Activated T-cell treated with anti-CD3 and anti-CD28 coated beads, Interleukin-2, amount 50 U/mL, for 24 hours (primary cell): Measurements from ENCODE around the gene SBNO1.
A peak's percentile ranks its signal among the peaks of the same experiment; 100 is the strongest.
"Not testable (repeated sequence)": the region's sequence is repeated elsewhere in the genome, so short reads cannot be mapped to it uniquely, and the experiment has no call there.

Source experiments
- DNase-seq: peaks from one replicate; pipeline ENCODE4 v3.0.0-alpha.2; 2020
- H3K27ac Mint-ChIP-seq: 2 replicates; pipeline ENCODE4 v1.8.0; 2020; ENCODE audit warnings: mild to moderate bottlenecking, mixed read lengths
- H3K27me3 Mint-ChIP-seq: 2 replicates; pipeline ENCODE4 v1.8.0; 2020; ENCODE audit warnings: mixed read lengths
- H3K36me3 Mint-ChIP-seq: 2 replicates; pipeline ENCODE4 v1.8.0; 2020; ENCODE audit warnings: low read depth, mixed read lengths
- H3K4me1 Mint-ChIP-seq: 2 replicates; pipeline ENCODE4 v1.8.0; 2020; ENCODE audit warnings: low read depth, mixed read lengths
- H3K4me3 Mint-ChIP-seq: 2 replicates; pipeline ENCODE4 v1.8.0; 2020; ENCODE audit warnings: mild to moderate bottlenecking, moderate library complexity, mixed read lengths
- H3K9me3 Mint-ChIP-seq: 2 replicates; pipeline ENCODE4 v1.8.0; 2020; ENCODE audit warnings: mixed read lengths

Gene SBNO1

DNA sequence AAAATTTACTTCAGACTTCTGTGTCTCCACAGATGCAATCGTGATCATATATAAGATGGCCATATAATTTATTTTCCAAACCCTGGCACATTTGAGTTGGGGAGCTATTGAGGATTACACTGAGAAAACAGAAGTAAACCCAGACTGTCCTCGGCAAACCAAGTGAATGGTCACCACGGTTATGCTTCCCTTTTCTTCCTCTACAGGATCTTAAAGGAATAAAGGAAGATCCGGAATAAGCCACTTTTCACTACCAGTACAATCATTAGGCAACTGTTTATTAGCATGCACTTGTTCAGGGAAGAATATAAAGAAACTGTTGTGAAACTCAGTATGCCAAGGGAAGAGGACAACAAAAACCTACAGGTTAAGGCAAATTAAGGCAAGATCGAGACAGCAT is 27.6 kb downstream of the SBNO1 start:
- H3K4me1 Mint-ChIP-seq: peaks cover 15% of the 10 kb centered on the region
- H3K4me3 Mint-ChIP-seq: no peak overlapping the region
- no peaks in the 10 kb centered on the region for H3K9me3 Mint-ChIP-seq
- DNase-seq: no peak
- H3K27ac Mint-ChIP-seq: peak overlapping the region; percentile 42
- H3K27me3 Mint-ChIP-seq: no peaks in the 10 kb centered on the region
- H3K36me3 Mint-ChIP-seq: peaks cover 79% of the 10 kb centered on the region

DNA sequence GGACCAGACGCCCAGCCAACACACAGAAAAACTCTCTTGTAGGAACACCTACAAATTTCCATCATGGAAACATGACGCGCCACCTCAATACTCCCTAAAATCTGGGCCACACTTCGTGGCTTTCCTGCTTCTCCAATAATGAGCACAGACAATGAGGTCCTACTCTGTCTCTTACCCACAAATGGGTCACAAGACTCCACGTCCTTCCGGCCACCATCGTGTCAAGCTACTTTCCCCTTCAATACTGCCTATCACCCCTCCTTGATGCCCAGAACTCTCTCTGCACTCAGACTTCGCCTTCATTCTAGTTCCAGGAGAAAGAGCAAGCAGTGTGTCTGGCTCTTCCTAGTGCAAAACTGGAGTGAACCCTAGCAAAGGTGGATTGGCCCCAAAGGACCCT is 28.1 kb downstream of the SBNO1 start:
- no peak for DNase-seq
- no peak overlapping the region for H3K4me3 Mint-ChIP-seq
- H3K36me3 Mint-ChIP-seq: peaks cover 84% of the 10 kb centered on the region

DNA sequence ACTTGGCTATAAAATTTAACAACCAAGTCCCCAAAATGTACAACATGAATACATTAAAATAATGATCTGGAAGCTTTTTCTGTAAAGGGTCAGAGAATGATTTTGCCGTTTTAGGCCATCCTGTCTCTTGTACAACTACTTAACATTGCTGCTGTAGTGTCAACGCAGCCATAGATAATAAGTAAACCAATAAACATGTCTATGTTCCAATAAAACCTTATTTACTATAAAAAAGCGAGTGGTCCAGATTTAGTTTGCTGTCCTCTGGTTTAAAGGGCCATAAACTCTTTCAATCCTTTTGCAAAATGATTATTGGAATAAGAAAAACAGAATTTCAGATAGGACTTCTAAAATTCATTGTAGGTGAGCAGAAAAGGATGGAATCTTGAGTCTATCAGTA is 29.2 kb downstream of the SBNO1 start:
- Mint-ChIP-seq H3K4me1 (peaks cover 11% of the 10 kb centered on the region), H3K36me3 (peaks cover 87% of the 10 kb centered on the region)
- no peak for DNase-seq

More for the DNA sequence above, 28.1 kb downstream of the SBNO1 start:
- H3K9me3 Mint-ChIP-seq: no peaks in the 10 kb centered on the region
- H3K4me1 Mint-ChIP-seq: peaks cover 15% of the 10 kb centered on the region
- no peaks in the 10 kb centered on the region for H3K27me3 Mint-ChIP-seq
- H3K27ac Mint-ChIP-seq: peak overlapping the region; percentile 42

DNA sequence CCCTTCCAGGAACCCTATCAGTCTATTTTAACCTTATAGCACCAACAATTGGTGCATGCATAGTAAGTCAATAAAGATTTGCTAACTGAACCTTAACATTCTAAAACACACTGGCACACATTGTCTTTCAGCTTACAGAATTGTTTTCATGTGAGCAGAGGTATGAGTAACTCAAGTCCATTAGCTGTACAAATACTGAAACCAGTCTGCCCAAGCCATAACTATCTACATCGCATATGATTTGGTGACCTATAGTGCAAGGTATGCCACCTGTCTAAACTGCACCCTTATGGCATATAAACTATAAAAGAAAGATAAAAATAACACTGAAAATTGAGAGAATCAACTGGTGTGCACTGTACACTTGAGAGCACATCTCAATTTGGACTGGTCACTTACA is 34.8 kb downstream of the SBNO1 start:
- H3K36me3 Mint-ChIP-seq: peaks cover 89% of the 10 kb centered on the region
- peak overlapping the region; percentile 26 for H3K27ac Mint-ChIP-seq
- no peaks in the 10 kb centered on the region for H3K9me3 Mint-ChIP-seq

More for the DNA sequence above, 29.2 kb downstream of the SBNO1 start:
- Mint-ChIP-seq H3K4me3 (no peak overlapping the region), H3K9me3 (no peaks in the 10 kb centered on the region), H3K27me3 (no peaks in the 10 kb centered on the region), H3K27ac (no peak overlapping the region)

DNA sequence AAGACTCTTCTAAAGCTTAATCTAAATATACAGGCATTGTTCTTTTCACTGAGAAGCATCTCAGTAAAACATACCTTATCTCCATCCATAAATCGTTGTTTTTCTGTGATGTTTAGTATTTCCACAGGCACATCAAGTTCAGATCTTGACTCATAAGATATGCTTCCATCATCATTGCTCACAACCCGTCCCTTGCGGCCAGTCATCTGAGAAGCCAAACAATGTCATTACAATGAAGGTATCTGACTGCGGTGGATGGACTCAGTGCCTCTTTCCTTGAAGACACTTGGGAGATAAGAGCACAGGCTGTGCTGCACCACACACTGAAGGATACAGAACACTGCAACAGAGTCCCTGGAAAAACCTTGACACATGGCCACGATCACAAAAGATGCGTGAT is 44.8 kb downstream of the SBNO1 start:
- Mint-ChIP-seq H3K27me3 (no peaks in the 10 kb centered on the region), H3K4me3 (no peak overlapping the region), H3K36me3 (peaks cover 94% of the 10 kb centered on the region), H3K27ac (no peak overlapping the region), H3K4me1 (no peaks in the 10 kb centered on the region), H3K9me3 (no peaks in the 10 kb centered on the region)
- DNase-seq: no peak

More for the DNA sequence above, 34.8 kb downstream of the SBNO1 start:
- Mint-ChIP-seq H3K4me3 (no peak overlapping the region), H3K27me3 (no peaks in the 10 kb centered on the region), H3K4me1 (no peaks in the 10 kb centered on the region)
- DNase-seq: no peak

DNA sequence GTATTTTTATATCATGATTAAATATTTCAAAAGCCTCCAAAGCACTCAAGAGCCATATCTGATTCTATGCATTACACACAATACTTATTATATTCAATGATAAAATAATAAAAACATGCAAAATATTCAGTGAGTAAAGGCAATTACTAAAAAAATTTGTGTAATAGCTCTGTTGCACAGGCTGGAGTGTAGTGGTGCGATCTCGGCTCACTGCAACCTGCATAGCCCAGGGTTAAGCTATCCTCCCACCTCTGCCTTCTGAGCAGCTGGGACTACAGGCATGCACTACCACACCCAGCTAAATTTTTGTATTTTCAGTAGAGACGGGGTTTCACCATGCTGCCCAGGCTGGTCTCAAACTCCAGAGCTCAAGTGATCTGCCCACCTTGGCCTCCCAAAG is 45.4 kb downstream of the SBNO1 start:
- H3K9me3 Mint-ChIP-seq: no peaks in the 10 kb centered on the region
- no peak overlapping the region for H3K27ac Mint-ChIP-seq
- H3K27me3 Mint-ChIP-seq: no peaks in the 10 kb centered on the region
- DNase-seq: no peak
- no peaks in the 10 kb centered on the region for H3K4me1 Mint-ChIP-seq
- no peak overlapping the region for H3K4me3 Mint-ChIP-seq
- peaks cover 93% of the 10 kb centered on the region for H3K36me3 Mint-ChIP-seq

DNA sequence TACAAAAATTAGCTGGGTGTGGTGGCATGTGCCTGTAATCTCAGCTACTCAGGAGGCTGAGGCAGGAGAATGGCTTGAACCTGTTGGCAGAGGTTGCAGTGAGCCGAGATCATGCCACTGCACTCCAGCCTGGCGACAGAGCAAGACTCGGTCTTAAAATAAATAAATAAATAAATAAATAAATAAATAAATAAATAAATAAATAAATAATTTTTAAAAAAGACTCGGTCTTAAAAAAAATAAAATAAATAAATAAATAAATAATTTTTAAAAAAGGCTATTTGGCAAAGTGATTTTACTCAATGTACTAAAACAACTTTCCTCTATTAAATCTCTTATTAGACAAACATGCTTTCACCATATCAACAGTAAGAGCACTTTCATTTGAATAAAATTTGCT is 51.6 kb downstream of the SBNO1 start:
- H3K4me3 Mint-ChIP-seq, H3K27me3 Mint-ChIP-seq: not testable (repeated sequence)
- H3K36me3 Mint-ChIP-seq: peaks cover 91% of the 10 kb centered on the region

DNA sequence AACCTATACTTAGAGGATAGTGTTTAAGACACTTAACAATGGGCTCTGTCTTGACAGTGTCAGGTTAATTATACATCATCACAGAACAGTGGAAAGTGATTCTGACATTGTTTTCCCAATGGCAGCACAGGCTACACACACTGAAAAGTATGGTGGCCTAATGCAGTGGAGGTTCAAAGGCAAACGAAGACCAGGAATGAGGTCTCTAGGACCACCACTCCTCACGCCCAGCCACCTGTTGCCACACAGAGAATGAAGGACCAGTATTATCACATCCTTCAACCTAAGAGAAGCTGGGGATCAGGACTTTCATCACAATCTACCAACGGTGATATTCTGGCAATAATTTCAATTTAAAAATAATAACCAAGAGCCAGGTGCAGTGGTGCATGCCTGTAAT is 58.4 kb downstream of the SBNO1 start:
- Mint-ChIP-seq H3K4me1 (no peaks in the 10 kb centered on the region), H3K4me3 (no peak overlapping the region), H3K27ac (no peak overlapping the region), H3K9me3 (no peaks in the 10 kb centered on the region), H3K36me3 (peaks cover 94% of the 10 kb centered on the region), H3K27me3 (no peaks in the 10 kb centered on the region)
- no peak for DNase-seq

More for the DNA sequence above, 51.6 kb downstream of the SBNO1 start:
- not testable (repeated sequence) for DNase-seq, H3K9me3 Mint-ChIP-seq, H3K4me1 Mint-ChIP-seq, H3K27ac Mint-ChIP-seq

DNA sequence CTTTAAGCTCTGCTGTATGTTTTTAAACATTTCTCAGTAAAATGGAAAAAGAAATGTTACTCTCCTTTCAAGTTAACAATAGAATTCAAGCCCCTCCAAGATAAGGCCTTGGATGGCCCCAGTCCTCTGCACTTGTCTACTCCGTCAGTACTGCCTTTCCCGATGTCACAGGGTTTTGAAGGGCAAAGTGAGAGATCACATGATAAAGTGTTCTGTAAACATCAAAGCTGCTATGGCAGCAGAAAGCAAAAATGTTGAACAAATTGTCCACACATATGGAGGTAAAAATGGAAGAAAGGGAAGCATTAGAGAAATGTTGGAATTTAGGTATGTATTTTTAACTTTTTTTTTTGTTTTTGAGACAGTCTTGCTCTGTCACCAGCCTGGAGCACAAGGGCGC is 59.5 kb downstream of the SBNO1 start:
- Mint-ChIP-seq H3K9me3 (no peaks in the 10 kb centered on the region), H3K4me1 (no peaks in the 10 kb centered on the region), H3K27ac (peak overlapping the region; percentile 42), H3K36me3 (peaks cover 91% of the 10 kb centered on the region), H3K4me3 (no peak overlapping the region), H3K27me3 (no peaks in the 10 kb centered on the region)
- no peak for DNase-seq

DNA sequence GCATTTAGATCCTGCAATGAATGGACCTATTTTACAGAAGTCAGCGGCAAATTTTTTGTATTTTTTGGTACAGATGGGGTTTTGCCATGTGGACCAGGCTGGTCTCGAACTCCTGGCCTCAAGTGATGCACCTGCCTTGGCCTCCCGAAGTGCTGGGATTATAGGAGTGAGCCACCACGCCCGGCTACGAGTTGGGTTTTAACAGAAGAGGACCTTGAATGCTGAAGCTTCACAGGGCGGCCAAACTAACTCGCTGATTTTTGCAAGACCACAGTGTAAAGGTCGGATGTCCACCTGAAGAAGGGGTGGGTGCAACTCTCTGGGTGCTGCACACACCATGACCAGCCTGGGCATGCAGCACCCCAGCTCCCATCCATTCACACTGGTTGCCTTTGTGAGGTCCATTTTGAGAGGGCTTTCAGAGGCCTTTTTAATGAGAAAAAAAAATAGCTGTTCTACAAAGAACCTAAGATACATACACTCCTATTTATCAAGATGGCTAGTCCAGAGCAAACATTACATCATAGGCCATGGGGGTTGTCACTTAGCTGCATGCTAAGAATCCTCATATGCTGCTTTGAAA is 71.4 kb downstream of the SBNO1 start:
- H3K9me3 Mint-ChIP-seq: no peaks in the 10 kb centered on the region
- no peaks in the 10 kb centered on the region for H3K27me3 Mint-ChIP-seq
- no peak for DNase-seq
- no peaks in the 10 kb centered on the region for H3K4me1 Mint-ChIP-seq
- H3K27ac Mint-ChIP-seq: no peak overlapping the region
- H3K4me3 Mint-ChIP-seq: no peak overlapping the region
- H3K36me3 Mint-ChIP-seq: peaks cover 87% of the 10 kb centered on the region

DNA sequence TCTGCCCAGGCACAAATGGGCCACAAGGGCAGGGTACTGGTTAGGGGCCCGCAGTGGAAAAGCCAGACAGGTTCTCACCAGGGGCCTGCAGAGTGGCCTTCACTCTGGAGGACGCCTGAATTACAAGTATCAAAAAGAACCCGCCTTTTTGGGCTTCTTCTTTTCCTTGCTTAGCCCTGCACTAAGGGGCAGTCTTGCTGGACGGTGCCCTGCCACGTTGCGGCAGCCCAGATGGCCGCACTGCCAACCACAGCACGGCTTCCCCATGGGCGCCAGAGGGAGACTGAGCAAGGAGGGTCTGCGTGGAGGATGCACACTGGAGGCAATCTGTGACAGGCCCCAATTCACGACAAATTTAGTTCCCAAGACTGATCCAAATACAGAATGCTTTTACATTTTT is 74.7 kb downstream of the SBNO1 start:
- Mint-ChIP-seq H3K4me1 (no peaks in the 10 kb centered on the region), H3K9me3 (no peaks in the 10 kb centered on the region), H3K27me3 (no peaks in the 10 kb centered on the region), H3K4me3 (no peak overlapping the region), H3K36me3 (peaks cover 55% of the 10 kb centered on the region), H3K27ac (peak overlapping the region; percentile 47)
- no peak for DNase-seq

DNA sequence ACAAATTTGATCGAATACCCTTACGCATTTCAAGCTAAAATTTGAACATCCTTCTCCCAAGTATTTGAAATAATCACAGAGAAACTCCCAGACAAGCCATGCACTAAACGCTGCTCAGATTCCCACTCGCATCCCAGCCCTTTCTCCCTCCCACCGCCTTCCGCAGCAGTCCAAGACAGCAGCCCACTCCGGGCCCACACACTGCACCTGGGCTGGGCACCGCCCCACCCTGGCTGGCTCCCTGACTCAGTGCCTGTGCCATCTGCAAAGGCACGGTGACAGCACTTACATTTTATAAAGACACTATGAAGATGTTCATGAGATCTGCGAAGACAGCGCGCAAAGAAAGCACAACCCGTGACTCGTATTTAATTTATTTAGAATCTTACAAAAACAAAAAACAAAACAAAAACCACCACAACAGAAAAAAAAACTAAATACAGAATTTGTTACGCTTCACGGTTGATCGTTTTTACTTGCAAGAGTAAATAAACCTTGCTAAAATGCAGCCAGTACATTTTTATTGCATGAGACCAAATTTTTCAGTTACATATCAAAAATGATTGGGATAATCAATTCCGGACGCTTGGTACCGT is 75.8 kb downstream of the SBNO1 start:
- no peaks in the 10 kb centered on the region for H3K27me3 Mint-ChIP-seq
- no peak overlapping the region for H3K27ac Mint-ChIP-seq
- no peak for DNase-seq
- H3K4me1 Mint-ChIP-seq: no peaks in the 10 kb centered on the region
- peaks cover 44% of the 10 kb centered on the region for H3K36me3 Mint-ChIP-seq
- H3K9me3 Mint-ChIP-seq: no peaks in the 10 kb centered on the region
- no peak overlapping the region for H3K4me3 Mint-ChIP-seq

DNA sequence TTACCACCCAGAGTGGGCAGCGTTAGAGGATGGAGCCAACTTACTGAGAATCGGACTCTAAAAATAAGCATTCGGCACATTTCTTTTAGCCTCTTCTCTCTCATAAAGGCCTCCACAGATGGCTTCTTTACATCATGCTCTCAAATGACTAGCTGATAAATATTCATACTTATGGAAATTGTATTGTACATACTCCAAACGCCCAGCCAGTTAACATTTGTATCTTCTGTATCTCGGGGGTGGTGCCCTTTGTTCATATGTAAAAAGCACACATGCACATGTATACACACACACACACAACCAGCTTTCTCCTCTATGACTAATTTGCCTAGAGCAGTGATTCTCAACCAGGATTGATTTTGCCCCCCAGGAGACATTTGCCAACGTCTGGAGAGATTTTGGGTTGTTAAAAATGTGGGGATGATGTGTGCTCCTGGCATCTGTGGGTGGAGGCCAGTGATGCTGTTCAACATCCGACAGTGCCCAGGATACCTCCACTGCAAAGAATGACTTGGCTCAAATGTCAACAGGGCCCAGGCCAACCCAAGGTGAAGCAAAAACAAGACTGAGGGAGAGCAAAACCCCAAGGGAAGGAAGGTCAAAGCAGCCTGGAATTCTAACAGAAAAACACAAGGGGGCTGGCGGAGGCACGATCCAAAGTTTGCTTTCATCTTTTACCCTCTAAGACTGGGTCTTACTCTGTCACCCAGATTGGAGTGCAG is 77.8 kb downstream of the SBNO1 start:
- H3K27ac Mint-ChIP-seq: no peak overlapping the region
- no peaks in the 10 kb centered on the region for H3K27me3 Mint-ChIP-seq
- H3K4me1 Mint-ChIP-seq: no peaks in the 10 kb centered on the region
- peaks cover 30% of the 10 kb centered on the region for H3K36me3 Mint-ChIP-seq
- DNase-seq: no peak
- H3K4me3 Mint-ChIP-seq: no peak overlapping the region
- H3K9me3 Mint-ChIP-seq: no peaks in the 10 kb centered on the region

DNA sequence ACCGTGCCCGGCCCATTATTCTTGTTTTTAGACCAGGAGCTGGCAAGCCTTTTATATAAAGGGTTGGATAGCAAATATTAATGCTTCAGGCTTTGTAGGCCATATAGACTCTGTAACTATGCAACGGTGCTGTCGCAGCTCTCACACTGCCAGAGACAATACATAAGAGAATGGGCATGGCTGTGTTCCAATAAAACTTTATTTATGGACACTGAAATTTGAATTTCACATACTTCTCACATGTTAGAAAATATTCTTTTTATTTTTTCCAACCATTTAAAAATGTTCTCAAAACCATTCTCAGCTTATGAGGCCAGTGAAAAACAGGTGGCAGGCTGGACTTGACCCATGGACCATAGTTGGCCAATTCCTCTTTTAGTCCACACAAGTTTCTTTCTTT is 80.0 kb downstream of the SBNO1 start:
- H3K36me3 Mint-ChIP-seq: peaks cover 12% of the 10 kb centered on the region
- H3K27me3 Mint-ChIP-seq: no peaks in the 10 kb centered on the region
- DNase-seq: no peak
- H3K9me3 Mint-ChIP-seq: no peaks in the 10 kb centered on the region
- no peak overlapping the region for H3K27ac Mint-ChIP-seq
- H3K4me1 Mint-ChIP-seq: no peaks in the 10 kb centered on the region
- H3K4me3 Mint-ChIP-seq: no peak overlapping the region

DNA sequence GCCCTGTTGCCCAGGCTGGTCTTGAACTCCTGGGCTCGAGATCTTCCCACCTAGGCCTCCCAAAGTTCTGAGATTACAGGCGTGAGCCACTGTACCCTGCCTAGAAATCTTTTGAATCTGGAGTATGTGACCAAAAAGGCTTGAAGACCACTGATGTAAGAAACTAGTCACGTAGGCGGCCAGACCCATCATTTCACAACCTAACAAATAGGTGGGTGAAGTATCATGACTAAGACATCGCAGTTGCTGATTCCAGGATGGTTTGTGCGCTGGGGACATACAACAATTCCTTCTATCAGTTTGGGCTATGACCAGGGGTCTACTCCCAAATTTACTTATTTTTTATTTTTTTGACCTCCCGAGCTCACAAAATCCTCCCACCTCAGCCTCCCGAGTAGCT is 81.2 kb downstream of the SBNO1 start:
- peaks cover under 1% of the 10 kb centered on the region for H3K4me1 Mint-ChIP-seq
- H3K4me3 Mint-ChIP-seq: no peak overlapping the region
- no peak for DNase-seq
- no peaks in the 10 kb centered on the region for H3K27me3 Mint-ChIP-seq
- no peaks in the 10 kb centered on the region for H3K9me3 Mint-ChIP-seq
- H3K27ac Mint-ChIP-seq: no peak overlapping the region
- H3K36me3 Mint-ChIP-seq: peaks cover under 1% of the 10 kb centered on the region
